HepG2 (cell line): ENCODE results near the gene SCARF1. TPM values are rescaled to one million over a fixed set of nuclear protein-coding genes. Genes with fewer than 3 reads are reported as not detected.

Source experiments
- ARID2 ChIP-seq: sonication (generic); formaldehyde crosslinking; IDR thresholded peaks from 2 replicates; pipeline ENCODE4 v1.8.1; 2022; ENCODE audit warnings: mild to moderate bottlenecking, missing genetic modification reagents, borderline replicate concordance
- ARNTL ChIP-seq: sonication (generic); formaldehyde crosslinking; IDR thresholded peaks from 2 replicates; pipeline ENCODE4 v1.4.0; 2020; ENCODE audit warnings: mild to moderate bottlenecking, missing genetic modification reagents
- CHCHD3 ChIP-seq: sonication (generic); formaldehyde crosslinking; IDR thresholded peaks from 2 replicates; pipeline ENCODE4 v1.8.0; 2022; ENCODE audit warnings: mild to moderate bottlenecking, missing genetic modification reagents, moderate library complexity
- EHMT2 ChIP-seq: fragments of 200-600 bp; sonication (generic); IDR thresholded peaks from 2 replicates; pipeline ENCODE4 v1.7.0; 2017; ENCODE audit warnings: antibody characterized with exemption, low read depth, low read length, borderline replicate concordance
- HIVEP1 ChIP-seq: sonication (generic); formaldehyde crosslinking; IDR thresholded peaks from 2 replicates; pipeline ENCODE4 v1.4.0; 2020; ENCODE audit warnings: mild to moderate bottlenecking, missing genetic modification reagents
- KDM4B ChIP-seq: sonication (generic); formaldehyde crosslinking; IDR thresholded peaks from 2 replicates; pipeline ENCODE4 v1.4.0; 2020; ENCODE audit warnings: missing genetic modification reagents
- KLF12 ChIP-seq: sonication (generic); formaldehyde crosslinking; IDR thresholded peaks from 2 replicates; pipeline ENCODE4 v1.4.0; 2020; ENCODE audit warnings: missing genetic modification reagents, borderline replicate concordance
- MTA1 ChIP-seq: sonication (generic); formaldehyde crosslinking; IDR thresholded peaks from 2 replicates; pipeline ENCODE4 v1.4.0; 2020; ENCODE audit warnings: missing genetic modification reagents, mild to moderate bottlenecking, borderline replicate concordance
- RXRB ChIP-seq: IDR thresholded peaks from 2 replicates; pipeline ENCODE4 v1.6.1; 2016; ENCODE audit warnings: borderline replicate concordance, missing genetic modification reagents, missing compliant biosample characterization
- SIN3A ChIP-seq: IDR thresholded peaks from 2 replicates; pipeline ENCODE4 v1.6.1; 2011; ENCODE audit warnings: low read depth, mild to moderate bottlenecking, control low read depth, low read length, borderline replicate concordance
- SIX1 ChIP-seq: sonication (generic); formaldehyde crosslinking; IDR thresholded peaks from 2 replicates; pipeline ENCODE4 v1.4.0; 2020; ENCODE audit warnings: missing genetic modification reagents, borderline replicate concordance
- ZBTB8A ChIP-seq: sonication (generic); formaldehyde crosslinking; IDR thresholded peaks from 2 replicates; pipeline ENCODE4 v1.4.0; 2020; ENCODE audit warnings: mild to moderate bottlenecking, low read depth, missing genetic modification reagents, borderline replicate concordance
- ZMYM4 ChIP-seq: sonication (generic); formaldehyde crosslinking; IDR thresholded peaks from 2 replicates; pipeline ENCODE4 v1.8.1; 2023; ENCODE audit warnings: mild to moderate bottlenecking, missing genetic modification reagents
- ZNF143 ChIP-seq: sonication (generic); formaldehyde crosslinking; IDR thresholded peaks from 2 replicates; pipeline ENCODE4 v1.4.0; 2020; ENCODE audit warnings: missing genetic modification reagents
- ZNF180 ChIP-seq: sonication (generic); formaldehyde crosslinking; IDR thresholded peaks from 2 replicates; pipeline ENCODE4 v1.4.0; 2020; ENCODE audit warnings: low read depth, missing genetic modification reagents, borderline replicate concordance
- ZNF207 ChIP-seq: fragments of 450-650 bp; IDR thresholded peaks from 2 replicates; pipeline ENCODE4 v1.6.1; 2016; ENCODE audit warnings: antibody characterized with exemption, borderline replicate concordance
- ZNF251 ChIP-seq: sonication (generic); formaldehyde crosslinking; IDR thresholded peaks from 2 replicates; pipeline ENCODE4 v1.9.0; 2021; ENCODE audit warnings: mild to moderate bottlenecking, missing genetic modification reagents
- ZNF343 ChIP-seq: sonication (generic); formaldehyde crosslinking; IDR thresholded peaks from 2 replicates; pipeline ENCODE4 v1.4.0; 2020; ENCODE audit warnings: mild to moderate bottlenecking, missing genetic modification reagents
- ZNF530 ChIP-seq: sonication (generic); formaldehyde crosslinking; IDR thresholded peaks from 2 replicates; pipeline ENCODE4 v1.5.0; 2020; ENCODE audit warnings: low read depth, mild to moderate bottlenecking, missing genetic modification reagents
- ZNF556 ChIP-seq: sonication (generic); formaldehyde crosslinking; IDR thresholded peaks from 2 replicates; pipeline ENCODE4 v1.4.0; 2020; ENCODE audit warnings: mild to moderate bottlenecking, missing genetic modification reagents, borderline replicate concordance
- ZNF674 ChIP-seq: sonication (generic); formaldehyde crosslinking; IDR thresholded peaks from 2 replicates; pipeline ENCODE4 v1.5.0; 2020; ENCODE audit warnings: low read depth, mild to moderate bottlenecking, missing genetic modification reagents
- polyA plus RNA-seq, 8 experiments: library from polyadenylated mRNA; depleted of rRNA in 3 of 8; stranded (reverse) in 7 of 8; unstranded in 1 of 8; fragments of >200 nt; fragmentation: Illumina TruSeq in 4 of 8; extraction: Trizol in 4 of 8; gene quantifications; 2 replicates each; pipeline versions ENCODE4 v1.2.1 to v1.2.3, GENCODE V29; 2011 to 2016; ENCODE audit warnings: low read depth in 4 of 8, missing spikeins in 1 of 8, mixed read lengths in 1 of 8; ENCODE audit not compliant: insufficient read depth in 1 of 8
- total RNA-seq, 5 experiments: library from RNA; depleted of rRNA; stranded (reverse); fragments of >200 nt; fragmentation: Illumina TruSeq; extraction: Trizol; gene quantifications; 2 replicates each; pipeline ENCODE4 v1.2.3, GENCODE V29; 2016; ENCODE audit warnings: low read depth in 1 of 5
- TF ChIP-seq, protein P1 (sequence below): sonication (generic); formaldehyde crosslinking; conservative IDR thresholded peaks from 2 replicates; pipeline ENCODE4 v1.4.0; 2020; ENCODE audit warnings: missing genetic modification reagents
- TF ChIP-seq, protein P2 (sequence below): sonication (generic); formaldehyde crosslinking; IDR thresholded peaks from 2 replicates; pipeline ENCODE4 v1.5.0; 2020; ENCODE audit warnings: missing genetic modification reagents, mild to moderate bottlenecking, borderline replicate concordance
- TF ChIP-seq, protein P3 (sequence below): sonication (generic); formaldehyde crosslinking; IDR thresholded peaks from 2 replicates; pipeline ENCODE4 v1.5.0; 2020; ENCODE audit warnings: missing genetic modification reagents
- TF ChIP-seq, protein P4 (sequence below): sonication (generic); formaldehyde crosslinking; IDR thresholded peaks from 2 replicates; pipeline ENCODE4 v1.5.1; 2020; ENCODE audit warnings: mild to moderate bottlenecking, missing genetic modification reagents, moderate library complexity

Gene SCARF1
- total and polyA plus RNA-seq, 2 of the 13 experiments (the other 11 are each of a cell fraction or from before 2014, with no cell fraction given), result 0.24 to 0.71 TPM

DNA sequence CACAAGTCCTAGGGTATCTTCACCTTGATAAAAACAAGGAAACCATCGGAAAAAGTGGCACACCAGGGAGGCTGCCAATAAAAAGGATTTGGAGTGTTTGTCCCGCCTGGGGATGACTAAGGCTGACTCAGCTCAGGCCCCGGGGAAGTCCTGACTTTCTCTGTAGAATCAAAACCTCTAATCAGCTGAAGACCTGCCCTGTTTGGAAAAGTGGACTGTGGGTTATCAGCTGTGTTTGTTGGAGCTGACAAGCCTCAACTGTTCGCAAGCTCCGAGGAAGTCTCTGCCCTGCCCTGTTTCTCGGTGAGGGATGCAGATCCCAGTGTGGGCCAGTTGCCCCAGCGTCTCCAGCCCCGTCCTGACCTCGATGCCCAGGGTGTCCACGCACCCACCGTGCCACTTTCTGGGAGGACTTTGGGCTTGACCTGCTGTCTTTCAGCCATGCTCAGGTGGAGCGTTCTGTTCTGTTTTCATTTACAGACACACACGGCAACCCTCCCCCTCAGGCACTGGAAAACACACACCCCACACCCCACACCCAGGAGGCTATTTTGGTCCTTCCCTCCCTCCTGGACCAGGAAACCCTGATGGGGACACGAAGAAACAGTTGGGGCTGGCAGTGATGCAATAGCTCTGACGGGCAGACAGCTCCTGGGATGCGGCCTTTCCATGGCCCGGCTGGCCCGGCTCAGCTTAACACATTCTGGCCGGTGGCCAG lies 55.3 kb downstream of the SCARF1 start (continued):
- TF ChIP-seq, protein P1, sequence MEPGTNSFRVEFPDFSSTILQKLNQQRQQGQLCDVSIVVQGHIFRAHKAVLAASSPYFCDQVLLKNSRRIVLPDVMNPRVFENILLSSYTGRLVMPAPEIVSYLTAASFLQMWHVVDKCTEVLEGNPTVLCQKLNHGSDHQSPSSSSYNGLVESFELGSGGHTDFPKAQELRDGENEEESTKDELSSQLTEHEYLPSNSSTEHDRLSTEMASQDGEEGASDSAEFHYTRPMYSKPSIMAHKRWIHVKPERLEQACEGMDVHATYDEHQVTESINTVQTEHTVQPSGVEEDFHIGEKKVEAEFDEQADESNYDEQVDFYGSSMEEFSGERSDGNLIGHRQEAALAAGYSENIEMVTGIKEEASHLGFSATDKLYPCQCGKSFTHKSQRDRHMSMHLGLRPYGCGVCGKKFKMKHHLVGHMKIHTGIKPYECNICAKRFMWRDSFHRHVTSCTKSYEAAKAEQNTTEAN (CRISPR knock-in tag), result no peak
- no peak for TF ChIP-seq KLF12 (CRISPR knock-in tag)
- peak; percentile 86 for TF ChIP-seq HIVEP1 (CRISPR knock-in tag)
- no peak for TF ChIP-seq ZNF674
- TF ChIP-seq ZBTB8A (CRISPR knock-in tag), result no peak
- TF ChIP-seq ARNTL, result no peak
- TF ChIP-seq, protein P2, sequence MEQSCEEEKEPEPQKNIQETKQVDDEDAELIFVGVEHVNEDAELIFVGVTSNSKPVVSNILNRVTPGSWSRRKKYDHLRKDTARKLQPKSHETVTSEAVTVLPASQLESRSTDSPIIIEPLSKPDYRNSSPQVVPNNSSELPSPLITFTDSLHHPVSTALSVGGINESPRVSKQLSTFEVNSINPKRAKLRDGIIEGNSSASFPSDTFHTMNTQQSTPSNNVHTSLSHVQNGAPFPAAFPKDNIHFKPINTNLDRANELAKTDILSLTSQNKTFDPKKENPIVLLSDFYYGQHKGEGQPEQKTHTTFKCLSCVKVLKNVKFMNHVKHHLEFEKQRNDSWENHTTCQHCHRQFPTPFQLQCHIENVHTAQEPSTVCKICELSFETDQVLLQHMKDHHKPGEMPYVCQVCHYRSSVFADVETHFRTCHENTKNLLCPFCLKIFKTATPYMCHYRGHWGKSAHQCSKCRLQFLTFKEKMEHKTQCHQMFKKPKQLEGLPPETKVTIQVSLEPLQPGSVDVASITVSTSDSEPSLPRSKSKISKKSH, result no peak
- no peak for TF ChIP-seq CHCHD3 (CRISPR knock-in tag)
- peak; percentile 92 for TF ChIP-seq SIN3A
- TF ChIP-seq, protein P3, sequence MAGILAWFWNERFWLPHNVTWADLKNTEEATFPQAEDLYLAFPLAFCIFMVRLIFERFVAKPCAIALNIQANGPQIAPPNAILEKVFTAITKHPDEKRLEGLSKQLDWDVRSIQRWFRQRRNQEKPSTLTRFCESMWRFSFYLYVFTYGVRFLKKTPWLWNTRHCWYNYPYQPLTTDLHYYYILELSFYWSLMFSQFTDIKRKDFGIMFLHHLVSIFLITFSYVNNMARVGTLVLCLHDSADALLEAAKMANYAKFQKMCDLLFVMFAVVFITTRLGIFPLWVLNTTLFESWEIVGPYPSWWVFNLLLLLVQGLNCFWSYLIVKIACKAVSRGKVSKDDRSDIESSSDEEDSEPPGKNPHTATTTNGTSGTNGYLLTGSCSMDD (CRISPR knock-in tag), result no peak
- TF ChIP-seq ZNF180 (CRISPR knock-in tag), result no peak
- TF ChIP-seq ZNF530 (CRISPR knock-in tag), result no peak
- no peak for TF ChIP-seq ZNF207
- no peak for TF ChIP-seq ZNF343 (CRISPR knock-in tag)
- no peak for TF ChIP-seq ARID2
- no peak for TF ChIP-seq ZNF143
- no peak; the same call in 1 of the 2 replicates for TF ChIP-seq SIX1 (CRISPR knock-in tag)
- TF ChIP-seq ZNF251, result no peak
- TF ChIP-seq, protein P4, sequence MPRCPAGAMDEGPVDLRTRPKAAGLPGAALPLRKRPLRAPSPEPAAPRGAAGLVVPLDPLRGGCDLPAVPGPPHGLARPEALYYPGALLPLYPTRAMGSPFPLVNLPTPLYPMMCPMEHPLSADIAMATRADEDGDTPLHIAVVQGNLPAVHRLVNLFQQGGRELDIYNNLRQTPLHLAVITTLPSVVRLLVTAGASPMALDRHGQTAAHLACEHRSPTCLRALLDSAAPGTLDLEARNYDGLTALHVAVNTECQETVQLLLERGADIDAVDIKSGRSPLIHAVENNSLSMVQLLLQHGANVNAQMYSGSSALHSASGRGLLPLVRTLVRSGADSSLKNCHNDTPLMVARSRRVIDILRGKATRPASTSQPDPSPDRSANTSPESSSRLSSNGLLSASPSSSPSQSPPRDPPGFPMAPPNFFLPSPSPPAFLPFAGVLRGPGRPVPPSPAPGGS (CRISPR knock-in tag), result 0 out of 2 replicates have a peak, but pooled peaks have one; percentile 54
- TF ChIP-seq ZNF556 (CRISPR knock-in tag), result no peak; the same call in 1 of the 2 replicates
- peak; percentile 62 for TF ChIP-seq RXRB (CRISPR knock-in tag)
- TF ChIP-seq KDM4B, result no peak
- no peak for TF ChIP-seq MTA1 (CRISPR knock-in tag)
- no peak for TF ChIP-seq EHMT2
- TF ChIP-seq ZMYM4 (CRISPR knock-in tag), result no peak
